Right atrium auricular region (tissue), 2 donors: Measurements from ENCODE around the gene MMP24. TPM values are rescaled to one million over a fixed set of nuclear protein-coding genes. Genes with fewer than 3 reads are reported as not detected.

ENCODE experiments used
- DNase-seq: peaks from one replicate; pipeline ENCODE4 v3.0.0-alpha.2; 2019; ENCODE audit warnings: low spot score
- H3K27ac ChIP-seq, 2 donors: fragments of 200-600 bp; sonication (generic); 1 replicate in 1 of 2; 2 replicates in 1 of 2; pipeline ENCODE4 v1.5.1; 2016 to 2019
- H3K27me3 ChIP-seq, 2 donors: fragments of 200-600 bp; sonication (generic); one replicate each; pipeline versions ENCODE4 v1.5.1 to v1.6.0; 2017 to 2019
- H3K36me3 ChIP-seq: fragments of 200-600 bp; sonication (generic); one replicate; pipeline ENCODE4 v1.5.1; 2016
- H3K4me1 ChIP-seq, 2 donors: fragments of 200-600 bp; sonication (generic); one replicate each; pipeline versions ENCODE4 v1.5.1 to v1.6.0; 2017 to 2019
- H3K4me3 ChIP-seq, 2 donors: fragments of 200-600 bp; sonication (generic); 1 replicate in 1 of 2; 2 replicates in 1 of 2; pipeline ENCODE4 v1.5.1; 2017 to 2019; ENCODE audit warnings: mild to moderate bottlenecking in 1 of 2, moderate library complexity in 1 of 2
- H3K9me3 ChIP-seq, 2 donors: fragments of 200-600 bp; sonication (generic); one replicate each; pipeline ENCODE4 v1.5.1; 2019
- CTCF ChIP-seq, 2 donors: fragments of 200-600 bp; sonication (generic); IDR thresholded peaks; one replicate each; pipeline ENCODE4 v1.5.1; 2019; ENCODE audit warnings: antibody characterized with exemption in 2 of 2
- total RNA-seq, 2 donors: library from RNA; depleted of rRNA; stranded (reverse); fragments of >200 nt; gene quantifications; one replicate each; pipeline ENCODE4 v1.1.0, GENCODE V29; 2016

Gene MMP24
- total RNA-seq, 2 donors from 2014 or later, result 2.2 to 3.8 TPM

DNA sequence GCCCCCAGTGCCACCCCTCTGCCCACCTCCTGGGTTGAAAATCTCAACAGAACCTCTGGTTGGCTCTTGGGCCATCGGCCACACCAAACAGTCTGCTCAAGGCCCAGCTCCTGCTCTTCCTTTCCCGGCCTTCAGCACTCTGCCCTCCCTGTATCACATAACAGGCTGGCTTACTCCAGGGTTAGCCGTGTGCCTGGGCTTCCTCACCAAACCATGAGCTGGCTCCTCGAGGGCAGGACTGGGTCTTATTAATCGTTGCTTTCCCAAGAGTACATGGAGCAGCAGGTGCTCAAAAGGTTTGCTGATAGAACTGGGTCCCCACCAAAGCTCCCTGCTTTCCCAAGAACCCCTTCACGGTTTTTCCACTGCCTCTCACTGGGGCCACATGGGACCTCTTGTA, 78.5 kb downstream of the MMP24 start:
- no peak for DNase-seq
- Histone ChIP-seq H3K4me3 (no peak overlapping the region), H3K27ac (no peak overlapping the region)

DNA sequence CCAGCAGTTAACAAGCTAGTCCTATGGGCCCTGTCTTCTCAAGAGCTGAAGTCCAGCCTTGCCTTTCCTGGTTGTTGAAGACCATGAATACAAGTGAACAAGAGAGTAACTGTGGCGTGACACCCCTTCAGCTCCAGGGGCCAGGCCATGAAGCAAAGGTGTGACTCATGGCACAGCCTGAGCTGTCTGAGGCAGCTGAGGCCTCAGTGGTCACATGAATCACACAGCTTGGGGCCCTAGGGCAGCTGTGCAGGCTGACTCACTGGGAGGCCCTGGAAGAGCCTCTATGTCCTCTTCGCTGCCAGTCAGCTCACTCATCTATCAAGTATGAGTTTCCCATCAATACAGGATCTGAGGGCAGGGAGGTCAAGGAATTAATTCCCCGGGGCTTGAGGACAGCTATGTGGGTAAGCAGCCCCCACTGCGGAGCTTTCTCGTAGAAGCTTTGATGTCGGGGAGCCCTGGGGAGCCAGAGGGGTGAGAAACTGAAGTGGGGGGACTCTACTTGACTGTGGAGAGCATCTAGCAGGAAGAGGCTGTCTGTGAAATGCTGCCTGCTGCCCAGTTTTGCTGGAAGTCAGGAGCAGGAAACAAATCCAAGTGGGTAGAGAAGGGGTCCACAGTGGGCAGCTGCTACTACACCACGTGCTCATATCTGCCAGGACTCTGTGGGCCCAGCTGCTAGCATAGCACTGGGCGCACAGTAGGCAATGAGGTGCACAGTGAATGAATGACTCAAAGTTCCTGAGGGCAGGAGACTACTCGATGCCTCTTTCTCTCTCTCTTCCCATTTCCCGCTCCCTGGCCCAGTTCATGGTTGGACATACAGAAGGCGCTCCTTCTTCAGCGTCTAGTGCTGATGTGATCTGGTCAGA, 79.4 kb downstream of the MMP24 start:
- H3K36me3 ChIP-seq, result peaks cover 8% of the 10 kb centered on the region
- TF ChIP-seq CTCF (IDR thresholded peaks at IDR 0.05), result no peak
- peaks cover 0 to 40% of the 10 kb centered on the region in 2 donors for H3K4me1 ChIP-seq
- no peak overlapping the region for H3K4me3 ChIP-seq
- peak overlapping the region; percentile 55 to 71 for H3K27ac ChIP-seq
- no peaks in the 10 kb centered on the region for H3K27me3 ChIP-seq
- no peak for DNase-seq
- no peaks in the 10 kb centered on the region for H3K9me3 ChIP-seq

More for the DNA sequence above, 78.5 kb downstream of the MMP24 start:
- no peaks in the 10 kb centered on the region for H3K9me3 ChIP-seq
- no peak for TF ChIP-seq CTCF (IDR thresholded peaks at IDR 0.05)
- peaks cover 0 to 40% of the 10 kb centered on the region in 2 donors for H3K4me1 ChIP-seq
- peaks cover 8% of the 10 kb centered on the region for H3K36me3 ChIP-seq
- H3K27me3 ChIP-seq, result no peaks in the 10 kb centered on the region

- Histone ChIP-seq H3K4me1 (peaks cover 0 to 40% of the 10 kb centered on the region in 2 donors), H3K27me3 (no peaks in the 10 kb centered on the region)
- DNase-seq, result no peak
These were observed 80.5 kb downstream of the MMP24 start for GRCh38 chr20:35306931-35307517.

GRCh38 chr20:35307666-35308653, 81.5 kb downstream of the MMP24 start:
- Histone ChIP-seq H3K4me1 (peaks cover 0 to 40% of the 10 kb centered on the region in 2 donors), H3K9me3 (no peaks in the 10 kb centered on the region), H3K36me3 (peaks cover 8% of the 10 kb centered on the region), H3K27me3 (no peaks in the 10 kb centered on the region), H3K27ac (peak overlapping the region; percentile 55 to 71), H3K4me3 (no peak overlapping the region)
- no peak for TF ChIP-seq CTCF (IDR thresholded peaks at IDR 0.05)
- no peak for DNase-seq

More at GRCh38 chr20:35306931-35307517, 80.5 kb downstream of the MMP24 start:
- peak overlapping the region; percentile 55 to 71 for H3K27ac ChIP-seq
- no peak overlapping the region for H3K4me3 ChIP-seq
- TF ChIP-seq CTCF (IDR thresholded peaks at IDR 0.05), result peak; percentile 50 to 70
- peaks cover 8% of the 10 kb centered on the region for H3K36me3 ChIP-seq
- H3K9me3 ChIP-seq, result no peaks in the 10 kb centered on the region

- H3K27ac ChIP-seq, result no peak overlapping the region
These were observed 84.9 kb downstream of the MMP24 start for GRCh38 chr20:35311409-35311808.

More at GRCh38 chr20:35311409-35311808, 84.9 kb downstream of the MMP24 start:
- peaks cover 1% of the 10 kb centered on the region for H3K36me3 ChIP-seq
- no peaks in the 10 kb centered on the region for H3K9me3 ChIP-seq
- no peak overlapping the region for H3K4me3 ChIP-seq
- no peak for DNase-seq
- no peak for TF ChIP-seq CTCF (IDR thresholded peaks at IDR 0.05)
- H3K27me3 ChIP-seq, result no peaks in the 10 kb centered on the region
- peaks cover 0 to 24% of the 10 kb centered on the region in 2 donors for H3K4me1 ChIP-seq
